ENCODE measurements around the gene SLIT3. TPM values are rescaled to one million over a fixed set of nuclear protein-coding genes. Genes with fewer than 3 reads are reported as not detected.
"Not testable (repeated sequence)": the region's sequence is repeated elsewhere in the genome, so short reads cannot be mapped to it uniquely, and the experiment has no call there.

Gene SLIT3
- total and polyA plus RNA-seq, 2 donors (not counting 3 experiments of a cell fraction or from before 2014, with no cell fraction given): 0.90 to 1.0 TPM

DNA sequence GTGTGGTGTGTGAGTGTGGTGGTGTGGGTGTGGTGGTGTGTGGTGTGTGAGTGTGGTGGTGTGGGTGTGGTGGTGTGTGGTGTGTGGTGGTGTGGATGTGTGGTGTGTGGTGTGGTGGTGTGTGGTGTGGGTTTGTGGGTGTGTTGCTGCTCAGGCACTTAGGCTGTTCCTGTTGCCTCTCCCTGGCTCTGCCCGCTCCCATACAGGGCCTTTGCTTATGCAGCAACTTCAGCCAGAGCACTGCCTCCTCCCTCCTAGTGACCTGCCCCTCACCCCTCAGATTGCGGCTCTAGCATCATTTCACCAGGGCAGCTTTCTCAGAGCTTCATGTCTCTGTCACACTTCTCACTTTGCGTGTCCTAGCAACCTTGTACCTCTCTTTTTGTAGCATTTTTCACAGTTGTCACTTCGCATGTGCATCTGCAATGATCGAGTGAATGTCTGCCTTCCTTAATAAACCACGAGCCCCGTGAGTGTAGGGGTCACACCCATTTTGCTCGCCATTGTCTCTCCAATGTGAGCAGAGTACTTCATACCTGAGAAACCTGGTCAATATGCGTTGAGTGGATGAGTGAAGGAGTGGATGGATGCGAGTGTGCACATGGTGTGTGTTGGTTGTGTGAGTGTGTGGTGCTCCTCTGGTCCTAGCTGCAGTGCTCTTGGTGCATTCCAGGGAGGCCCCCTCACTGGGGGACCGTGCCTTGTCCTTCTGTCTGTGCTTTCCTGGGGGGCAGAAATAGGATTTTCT, 553.9 kb downstream of the SLIT3 start:
- DNase-seq (ENCODE audit: low read depth, low spot score) (no peak), FAIRE-seq (no peak)
- intact Hi-C loops (cut with micrococcal nuclease): no loop called here
- Histone ChIP-seq H3K9ac (replicated peaks; ENCODE audit: extremely low read depth, insufficient read depth, low read length) (no peak overlapping the region), H3K9me1 (replicated peaks; ENCODE audit: control insufficient read depth, extremely low read depth, insufficient read depth, low read length) (no peaks in the 10 kb centered on the region), H3K4me3 (replicated peaks in 1 of 3; ENCODE audit: insufficient read depth in 1 of 3, low read depth in 1 of 3, low read length in 3 of 3) (no peak overlapping the region), H3K4me1 (ENCODE audit: control insufficient read depth, extremely low read depth, insufficient read depth, low read length) (no peaks in the 10 kb centered on the region), H3K4me2 (ENCODE audit: insufficient read depth, low read length) (no peak overlapping the region), H3K9me3 (replicated peaks; ENCODE audit: control insufficient read depth, insufficient read depth, low read length) (no peaks in the 10 kb centered on the region), H3K27me3 (ENCODE audit: control insufficient read depth in 2 of 2, insufficient read depth in 2 of 2, low read length in 2 of 2) (no peaks in the 10 kb centered on the region), H4K20me1 (replicated peaks; ENCODE audit: control insufficient read depth, extremely low read depth, insufficient read depth, low read length) (no peaks in the 10 kb centered on the region), H3K36me3 (ENCODE audit: control insufficient read depth in 2 of 2, extremely low read depth in 1 of 2, insufficient read depth in 2 of 2, low read length in 2 of 2) (no peaks in the 10 kb centered on the region), H3K27ac (ENCODE audit: insufficient read depth, low read depth, low read length) (no peak overlapping the region), H3K79me2 (ENCODE audit: control insufficient read depth, insufficient read depth, low read length) (no peaks in the 10 kb centered on the region), H2AFZ (ENCODE audit: low read depth, low read length) (no peak overlapping the region)
- ChIA-PET POLR2A (no interaction called here), CTCF (interaction anchor here (0.8 to 1.2 kb wide), 3 partner anchors 10 to 53 kb away, joined by 3 read pairs; no protein-coding TSS in a partner anchor)
- TF ChIP-seq, protein P1, sequence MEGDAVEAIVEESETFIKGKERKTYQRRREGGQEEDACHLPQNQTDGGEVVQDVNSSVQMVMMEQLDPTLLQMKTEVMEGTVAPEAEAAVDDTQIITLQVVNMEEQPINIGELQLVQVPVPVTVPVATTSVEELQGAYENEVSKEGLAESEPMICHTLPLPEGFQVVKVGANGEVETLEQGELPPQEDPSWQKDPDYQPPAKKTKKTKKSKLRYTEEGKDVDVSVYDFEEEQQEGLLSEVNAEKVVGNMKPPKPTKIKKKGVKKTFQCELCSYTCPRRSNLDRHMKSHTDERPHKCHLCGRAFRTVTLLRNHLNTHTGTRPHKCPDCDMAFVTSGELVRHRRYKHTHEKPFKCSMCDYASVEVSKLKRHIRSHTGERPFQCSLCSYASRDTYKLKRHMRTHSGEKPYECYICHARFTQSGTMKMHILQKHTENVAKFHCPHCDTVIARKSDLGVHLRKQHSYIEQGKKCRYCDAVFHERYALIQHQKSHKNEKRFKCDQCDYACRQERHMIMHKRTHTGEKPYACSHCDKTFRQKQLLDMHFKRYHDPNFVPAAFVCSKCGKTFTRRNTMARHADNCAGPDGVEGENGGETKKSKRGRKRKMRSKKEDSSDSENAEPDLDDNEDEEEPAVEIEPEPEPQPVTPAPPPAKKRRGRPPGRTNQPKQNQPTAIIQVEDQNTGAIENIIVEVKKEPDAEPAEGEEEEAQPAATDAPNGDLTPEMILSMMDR (IDR thresholded peaks at IDR 0.05; ENCODE audit: extremely low read depth in 1 of 2, insufficient read depth in 1 of 2, low read depth in 1 of 2, low read length in 2 of 2): no peak
- TF ChIP-seq EZH2 (IDR thresholded peaks at IDR 0.05; ENCODE audit: borderline replicate concordance, low read depth, low read length, severe bottlenecking) (no peak), POLR2A (IDR thresholded peaks at IDR 0.05; ENCODE audit: low read depth, low read length) (no peak)
- no TSS peak for BruUV-seq (replicated peaks)
- dilution Hi-C loops (cut with MboI; ENCODE audit: extremely low pct_ligation_motif_present, low sequenced_read_pairs): no loop called here

DNA sequence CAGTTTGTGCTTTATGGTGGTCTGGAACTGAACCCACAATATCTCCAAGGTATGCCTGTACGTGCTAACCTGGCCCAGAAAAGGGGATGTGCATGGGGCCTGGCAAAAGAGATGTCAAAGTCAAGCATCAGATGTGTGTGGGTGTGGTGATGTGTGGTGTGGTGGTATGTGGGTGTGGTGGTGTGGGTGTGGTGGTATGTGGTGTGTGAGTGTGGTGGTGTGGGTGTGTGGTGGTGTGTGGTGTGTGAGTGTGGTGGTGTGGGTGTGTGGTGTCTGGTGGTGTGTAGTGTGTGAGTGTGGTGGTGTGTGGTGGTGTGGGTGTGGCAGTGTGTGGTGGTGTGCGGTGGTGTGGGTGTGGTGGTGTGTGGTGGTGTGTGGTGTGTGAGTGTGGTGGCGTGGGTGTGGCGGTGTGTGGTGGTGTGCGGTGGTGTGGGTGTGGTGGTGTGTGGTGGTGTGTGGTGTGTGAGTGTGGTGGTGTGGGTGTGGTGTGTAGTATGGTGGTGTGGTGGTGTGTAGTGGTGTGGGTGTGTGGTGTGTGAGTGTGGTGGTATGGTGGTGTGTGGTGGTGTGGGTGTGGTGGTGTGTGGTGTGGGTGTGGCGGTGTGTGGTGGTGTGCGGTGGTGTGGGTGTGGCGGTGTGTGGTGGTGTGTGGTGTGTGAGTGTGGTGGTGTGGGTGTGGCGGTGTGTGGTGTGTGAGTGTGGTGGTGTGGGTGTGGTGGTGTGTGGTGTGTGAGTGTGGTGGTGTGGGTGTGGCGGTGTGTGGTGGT, 554.6 kb downstream of the SLIT3 start:
- H3K9me1 ChIP-seq (replicated peaks; ENCODE audit: control insufficient read depth, extremely low read depth, insufficient read depth, low read length); H3K9me3 ChIP-seq (replicated peaks; ENCODE audit: control insufficient read depth, insufficient read depth, low read length); CTCF ChIA-PET; H3K27ac ChIP-seq (ENCODE audit: insufficient read depth, low read depth, low read length); H4K20me1 ChIP-seq (replicated peaks; ENCODE audit: control insufficient read depth, extremely low read depth, insufficient read depth, low read length); BruUV-seq (replicated peaks); DNase-seq (ENCODE audit: low read depth, low spot score); H3K4me2 ChIP-seq (ENCODE audit: insufficient read depth, low read length); intact Hi-C loops (cut with micrococcal nuclease); H3K27me3 ChIP-seq (ENCODE audit: control insufficient read depth in 2 of 2, insufficient read depth in 2 of 2, low read length in 2 of 2); FAIRE-seq; H3K4me3 ChIP-seq (replicated peaks in 1 of 3; ENCODE audit: insufficient read depth in 1 of 3, low read depth in 1 of 3, low read length in 3 of 3); dilution Hi-C loops (cut with MboI; ENCODE audit: extremely low pct_ligation_motif_present, low sequenced_read_pairs); H3K79me2 ChIP-seq (ENCODE audit: control insufficient read depth, insufficient read depth, low read length); H3K9ac ChIP-seq (replicated peaks; ENCODE audit: extremely low read depth, insufficient read depth, low read length); H3K36me3 ChIP-seq (ENCODE audit: control insufficient read depth in 2 of 2, extremely low read depth in 1 of 2, insufficient read depth in 2 of 2, low read length in 2 of 2); POLR2A ChIA-PET; H2AFZ ChIP-seq (ENCODE audit: low read depth, low read length); H3K4me1 ChIP-seq (ENCODE audit: control insufficient read depth, extremely low read depth, insufficient read depth, low read length): not testable (repeated sequence)
